ENCODE results near the gene CIAO2A. TPM values are rescaled to one million over a fixed set of nuclear protein-coding genes. Genes with fewer than 3 reads are reported as not detected.

Gene CIAO2A
- total RNA-seq, 1 experiment from 2014 or later = 74.4 TPM

DNA sequence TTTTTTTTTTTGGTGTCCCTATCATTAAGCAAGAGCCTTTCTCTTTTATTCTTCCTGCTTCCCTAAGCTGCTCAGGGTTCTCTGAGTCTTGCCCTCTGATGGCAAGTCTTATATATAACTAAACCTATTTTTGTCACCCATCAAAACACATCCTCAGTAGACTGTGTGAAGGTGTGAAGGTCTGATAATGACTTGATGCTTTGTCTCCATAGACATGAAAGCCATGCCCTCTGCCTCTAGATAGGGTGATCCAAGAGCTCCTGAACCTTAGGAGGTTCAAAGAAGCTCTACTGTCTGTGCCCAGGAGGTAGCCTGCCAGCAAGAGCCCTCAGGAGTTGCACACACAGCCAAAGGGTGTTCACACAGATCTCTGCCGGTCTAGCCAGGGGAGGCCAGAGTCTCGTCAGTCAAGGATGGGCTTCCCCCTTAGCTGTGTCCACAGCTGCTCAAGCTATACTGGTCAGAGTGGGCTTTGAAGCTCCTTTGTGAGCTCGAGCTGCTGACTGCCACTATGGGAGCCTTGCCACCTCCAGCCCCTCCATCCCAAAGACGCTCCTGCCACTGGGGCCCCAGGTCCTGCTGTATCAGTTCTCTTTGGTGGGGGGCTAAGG is 44.8 kb upstream of the CIAO2A start:
- Mint-ChIP-seq H3K4me3 (no peak overlapping the region), H3K27me3 (ENCODE audit: low read depth) (no peaks in the 10 kb centered on the region), H3K36me3 (ENCODE audit: insufficient read depth in 1 of 3, low read depth in 3 of 3) (peaks cover 6 to 34% (median 29%) of the 10 kb centered on the region in 3 experiments; a peak in 6 of 7 replicates), H3K27ac (no peak overlapping the region; a peak in 1 of 7 replicates), H3K4me1 (peaks cover 0 to 11% of the 10 kb centered on the region in 2 experiments; a peak in 2 of 4 replicates), H3K9me3 (no peaks in the 10 kb centered on the region)
- Histone ChIP-seq H3K56ac (ENCODE audit: insufficient read length, low read depth, low read length) (no peak overlapping the region), H3T11ph (ENCODE audit: low read length) (no peak overlapping the region), H3K18ac (ENCODE audit: insufficient read length, low read depth, low read length) (no peak overlapping the region), H4K20me1 (ENCODE audit: control insufficient read depth, insufficient read depth, insufficient read length) (no peaks in the 10 kb centered on the region), H3K23me2 (ENCODE audit: insufficient read length, low read depth, low read length, poor library complexity, severe bottlenecking) (no peaks in the 10 kb centered on the region), H3K9me3 (ENCODE audit: control insufficient read depth, low read depth, low read length) (no peaks in the 10 kb centered on the region), H2BK15ac (ENCODE audit: low read depth, low read length) (no peak overlapping the region), H2BK12ac (ENCODE audit: insufficient read length, low read depth, low read length) (no peak overlapping the region), H3K4me2 (ENCODE audit: insufficient read depth, insufficient read length, low read length) (no peak overlapping the region), H3K23ac (ENCODE audit: insufficient read length, low read depth, low read length) (no peak overlapping the region), H4K8ac (replicated peaks; ENCODE audit: insufficient read length, low read depth, low read length) (no peak overlapping the region), H2AFZ (ENCODE audit: low read length) (no peak overlapping the region), H3K27ac (ENCODE audit: insufficient read length, low read depth, low read length) (no peak overlapping the region), H3K79me1 (ENCODE audit: insufficient read depth, low read depth, low read length, poor library complexity, severe bottlenecking) (no peaks in the 10 kb centered on the region), H3K9ac (ENCODE audit: extremely low read depth, insufficient read length, low read length) (no peak overlapping the region), H3K14ac (ENCODE audit: insufficient read depth, low read length) (no peak overlapping the region), H4K91ac (ENCODE audit: insufficient read length, low read depth, low read length) (no peak overlapping the region), H3K27me3 (ENCODE audit: insufficient read depth, low read length) (no peaks in the 10 kb centered on the region), H3K79me2 (ENCODE audit: insufficient read depth, low read length) (no peaks in the 10 kb centered on the region), H4K5ac (ENCODE audit: insufficient read length, low read depth, low read length) (no peak overlapping the region), H2BK20ac (ENCODE audit: low read depth, low read length, poor library complexity, severe bottlenecking) (no peak overlapping the region), H2BK120ac (ENCODE audit: low read depth, low read length, poor library complexity, severe bottlenecking) (no peak overlapping the region), H2AK5ac (ENCODE audit: insufficient read length, low read length) (no peak overlapping the region), H2BK5ac (ENCODE audit: insufficient read length, low read length) (no peak overlapping the region), H3K4ac (ENCODE audit: low read depth, low read length) (no peak overlapping the region), H3K4me1 (ENCODE audit: insufficient read depth, low read length) (no peaks in the 10 kb centered on the region)
- no CpG with 5 or more reads among the region's 4 CpGs for WGBS (ENCODE audit: extremely low coverage, insufficient read length, low lambda C conversion rate)
- no peak for DNase-seq
- TF ChIP-seq, protein P1, sequence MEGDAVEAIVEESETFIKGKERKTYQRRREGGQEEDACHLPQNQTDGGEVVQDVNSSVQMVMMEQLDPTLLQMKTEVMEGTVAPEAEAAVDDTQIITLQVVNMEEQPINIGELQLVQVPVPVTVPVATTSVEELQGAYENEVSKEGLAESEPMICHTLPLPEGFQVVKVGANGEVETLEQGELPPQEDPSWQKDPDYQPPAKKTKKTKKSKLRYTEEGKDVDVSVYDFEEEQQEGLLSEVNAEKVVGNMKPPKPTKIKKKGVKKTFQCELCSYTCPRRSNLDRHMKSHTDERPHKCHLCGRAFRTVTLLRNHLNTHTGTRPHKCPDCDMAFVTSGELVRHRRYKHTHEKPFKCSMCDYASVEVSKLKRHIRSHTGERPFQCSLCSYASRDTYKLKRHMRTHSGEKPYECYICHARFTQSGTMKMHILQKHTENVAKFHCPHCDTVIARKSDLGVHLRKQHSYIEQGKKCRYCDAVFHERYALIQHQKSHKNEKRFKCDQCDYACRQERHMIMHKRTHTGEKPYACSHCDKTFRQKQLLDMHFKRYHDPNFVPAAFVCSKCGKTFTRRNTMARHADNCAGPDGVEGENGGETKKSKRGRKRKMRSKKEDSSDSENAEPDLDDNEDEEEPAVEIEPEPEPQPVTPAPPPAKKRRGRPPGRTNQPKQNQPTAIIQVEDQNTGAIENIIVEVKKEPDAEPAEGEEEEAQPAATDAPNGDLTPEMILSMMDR (conservative IDR thresholded peaks at IDR 0.05) = no peak

All from H9 (cell line).